Brain microvascular endothelial cell (primary cell): ENCODE measurements around the gene MFSD6.

Experiments used
- DNase-seq: peaks from one replicate; pipeline ENCODE4 v3.0.0-alpha.2; 2020
- H3K27ac ChIP-seq: fragments of 250-450 bp; sonication (Bioruptor Pico); 2 replicates; pipeline ENCODE4 v1.5.1; 2020; ENCODE audit warnings: mild to moderate bottlenecking, moderate library complexity
- H3K27me3 ChIP-seq: fragments of 250-450 bp; sonication (Bioruptor Pico); replicated peaks from 2 replicates; pipeline ENCODE4 v1.5.1; 2020; ENCODE audit warnings: mild to moderate bottlenecking
- H3K36me3 ChIP-seq: fragments of 250-450 bp; sonication (Bioruptor Pico); replicated peaks from 2 replicates; pipeline ENCODE4 v1.5.1; 2020; ENCODE audit warnings: mild to moderate bottlenecking
- H3K4me3 ChIP-seq: 2 replicates; pipeline ENCODE4 v1.5.1; 2011; ENCODE audit warnings: low read depth, mild to moderate bottlenecking, control low read depth, low read length, moderate library complexity
- CTCF ChIP-seq: IDR thresholded peaks from 2 replicates; pipeline ENCODE4 v1.5.1; 2011; ENCODE audit warnings: low read depth, mild to moderate bottlenecking, moderate library complexity, low read length, control low read depth, inconsistent platforms; ENCODE audit errors: missing control alignments
- in situ Hi-C: cut with HindIII; loops from 2 replicates; pipeline ENCODE4 v1.10.0; 2017; ENCODE audit warnings: low sequenced_read_pairs, low pct_ligation_motif_present

MFSD6 gene

GRCh38 chr2:190468814-190469569 lies 60.8 kb downstream of the MFSD6 start:
- H3K27ac ChIP-seq: peak overlapping the region; percentile 48
- H3K36me3 ChIP-seq: no peaks in the 10 kb centered on the region
- no peak overlapping the region for H3K4me3 ChIP-seq
- in situ Hi-C loops: no loop called here
- no peaks in the 10 kb centered on the region for H3K27me3 ChIP-seq
- TF ChIP-seq CTCF: no peak
- peak; percentile 97 for DNase-seq

GRCh38 chr2:190469771-190470170 lies 61.6 kb downstream of the MFSD6 start:
- DNase-seq: peak; percentile 64
- Histone ChIP-seq H3K27ac (peak overlapping the region; percentile 48), H3K36me3 (no peaks in the 10 kb centered on the region), H3K27me3 (no peaks in the 10 kb centered on the region), H3K4me3 (no peak overlapping the region)
- no peak for TF ChIP-seq CTCF
- in situ Hi-C loops: no loop called here

GRCh38 chr2:190470256-190470826 lies 62.2 kb downstream of the MFSD6 start:
- no peak overlapping the region for H3K4me3 ChIP-seq
- no peaks in the 10 kb centered on the region for H3K27me3 ChIP-seq
- DNase-seq: no peak
- peak overlapping the region; percentile 39 for H3K27ac ChIP-seq
- in situ Hi-C loops: no loop called here
- H3K36me3 ChIP-seq: no peaks in the 10 kb centered on the region
- no peak for TF ChIP-seq CTCF

GRCh38 chr2:190477661-190478454 lies 69.7 kb downstream of the MFSD6 start:
- DNase-seq: no peak
- in situ Hi-C loops: no loop called here
- no peak for TF ChIP-seq CTCF
- Histone ChIP-seq H3K4me3 (no peak overlapping the region), H3K27me3 (no peaks in the 10 kb centered on the region), H3K27ac (no peak overlapping the region), H3K36me3 (no peaks in the 10 kb centered on the region)

GRCh38 chr2:190478572-190479195 lies 70.5 kb downstream of the MFSD6 start:
- no peak overlapping the region for H3K4me3 ChIP-seq
- in situ Hi-C loops: no loop called here
- H3K27me3 ChIP-seq: no peaks in the 10 kb centered on the region
- TF ChIP-seq CTCF: no peak
- no peaks in the 10 kb centered on the region for H3K36me3 ChIP-seq
- no peak overlapping the region for H3K27ac ChIP-seq
- DNase-seq: no peak
